IMR-90 (cell line): ENCODE measurements around the gene MFRP. TPM values are rescaled to one million over a fixed set of nuclear protein-coding genes. Genes with fewer than 3 reads are reported as not detected.

Experiments used
- ATAC-seq: fragments of 200-7000 bp; cut with Tn5 transposase; 2 replicates; pipeline ENCODE4 v1.9.1; 2020; ENCODE audit warnings: low read depth, mild to moderate bottlenecking, moderate library complexity
- BruUV-seq: library from RNA; stranded (reverse); fragments of 400-500 nt; replicated peaks from 2 replicates; lab custom pipeline; 2021; lab: Mats Ljungman, UMichigan
- CTCF ChIA-PET: fragments of 300-600 bp; formaldehyde crosslinking; extraction: SDS; loops from one replicate; lab custom pipeline; 2021; ENCODE audit warnings: antibody characterized with exemption; lab: Yijun Ruan, JAX
- POLR2A ChIA-PET: fragments of 300-600 bp; sonication (Branson Sonifier 250); formaldehyde crosslinking; loops from one replicate; lab custom pipeline; 2022; ENCODE audit warnings: antibody characterized with exemption; ENCODE audit not compliant: unreplicated experiment; lab: Charles Lee
- DNase-seq: peaks from one replicate; pipeline ENCODE4 v3.0.0; 2013
- H2AFZ ChIP-seq: replicated peaks from 2 replicates; pipeline ENCODE3; 2013; ENCODE audit warnings: low read length, mild to moderate bottlenecking; ENCODE audit not compliant: poor library complexity
- H2AK5ac ChIP-seq: 2 replicates; pipeline ENCODE4 v1.6.1; 2013; ENCODE audit warnings: low read depth, low read length, inconsistent platforms
- H2AK9ac ChIP-seq: replicated peaks from 2 replicates; pipeline ENCODE3; 2013; ENCODE audit warnings: mild to moderate bottlenecking, low read depth, low read length, moderate library complexity; ENCODE audit not compliant: poor library complexity
- H2BK120ac ChIP-seq: 2 replicates; pipeline ENCODE4 v1.6.1; 2013; ENCODE audit warnings: low read depth, low read length, inconsistent platforms
- H2BK15ac ChIP-seq: 3 replicates; pipeline ENCODE4 v1.6.1; 2013; ENCODE audit warnings: low read depth, low read length, inconsistent platforms
- H2BK20ac ChIP-seq: 2 replicates; pipeline ENCODE4 v1.6.1; 2013; ENCODE audit warnings: low read depth, mild to moderate bottlenecking, inconsistent platforms, low read length, moderate library complexity
- H2BK5ac ChIP-seq: 2 replicates; pipeline ENCODE4 v1.6.1; 2013; ENCODE audit warnings: mild to moderate bottlenecking, low read depth, low read length, inconsistent platforms; ENCODE audit not compliant: poor library complexity, severe bottlenecking
- H3K14ac ChIP-seq: replicated peaks from 2 replicates; pipeline ENCODE4 v1.6.1; 2013; ENCODE audit warnings: low read depth, low read length, inconsistent platforms
- H3K18ac ChIP-seq: 2 replicates; pipeline ENCODE4 v1.6.1; 2013; ENCODE audit warnings: low read depth, low read length, control low read depth
- H3K23ac ChIP-seq: 2 replicates; pipeline ENCODE4 v1.6.1; 2013; ENCODE audit warnings: low read depth, low read length, inconsistent platforms
- H3K27ac ChIP-seq: 2 replicates; pipeline ENCODE4 v1.5.1; 2013; ENCODE audit warnings: mild to moderate bottlenecking, control low read depth, low read length; ENCODE audit not compliant: insufficient read depth
- H3K27me3 ChIP-seq: 2 replicates; pipeline ENCODE4 v1.6.1; 2013; ENCODE audit warnings: low read length; ENCODE audit not compliant: control insufficient read depth, insufficient read depth
- H3K36me3 ChIP-seq: 2 replicates; pipeline ENCODE4 v1.6.1; 2013; ENCODE audit warnings: low read length, mixed read lengths; ENCODE audit not compliant: control insufficient read depth, insufficient read depth
- H3K4ac ChIP-seq: 2 replicates; pipeline ENCODE4 v1.6.1; 2013; ENCODE audit warnings: low read depth, low read length, inconsistent platforms
- H3K4me1 ChIP-seq: 2 replicates; pipeline ENCODE4 v1.6.1; 2013; ENCODE audit warnings: low read length, mixed read lengths; ENCODE audit not compliant: control insufficient read depth, insufficient read depth
- H3K4me2 ChIP-seq: 2 replicates; pipeline ENCODE4 v1.6.1; 2013; ENCODE audit warnings: low read depth, mild to moderate bottlenecking, control low read depth, low read length, moderate library complexity
- H3K4me3 ChIP-seq: 2 replicates; pipeline ENCODE4 v1.5.1; 2013; ENCODE audit warnings: low read depth, mild to moderate bottlenecking, control low read depth, low read length, moderate library complexity; ENCODE audit not compliant: insufficient read depth
- H3K56ac ChIP-seq: 2 replicates; pipeline ENCODE4 v1.6.1; 2013; ENCODE audit warnings: low read length, inconsistent platforms; ENCODE audit not compliant: insufficient read depth; ENCODE audit errors: extremely low read depth
- H3K79me1 ChIP-seq, 2 experiments: 2 replicates each; pipeline ENCODE4 v1.6.1; 2013; ENCODE audit warnings: low read length in 2 of 2, inconsistent platforms in 1 of 2, low read depth in 1 of 2
- H3K9ac ChIP-seq: 2 replicates; pipeline ENCODE4 v1.6.1; 2013; ENCODE audit warnings: low read depth, low read length, control low read depth
- H3K9me1 ChIP-seq: 2 replicates; pipeline ENCODE4 v1.6.1; 2013; ENCODE audit warnings: low read length, inconsistent platforms; ENCODE audit not compliant: insufficient read depth
- H3K9me3 ChIP-seq: 2 replicates; pipeline ENCODE4 v1.6.1; 2013; ENCODE audit warnings: low read length; ENCODE audit not compliant: control insufficient read depth, insufficient read depth
- H4K20me1 ChIP-seq: 2 replicates; pipeline ENCODE4 v1.6.1; 2013; ENCODE audit warnings: low read length, inconsistent platforms; ENCODE audit not compliant: insufficient read depth
- H4K5ac ChIP-seq: 2 replicates; pipeline ENCODE4 v1.6.1; 2013; ENCODE audit warnings: mild to moderate bottlenecking, low read depth, low read length, control low read depth
- H4K8ac ChIP-seq, 2 experiments: 2 replicates each; pipeline ENCODE4 v1.6.1; 2013; ENCODE audit warnings: low read depth in 2 of 2, low read length in 2 of 2, control low read depth in 1 of 2, inconsistent platforms in 1 of 2
- H4K91ac ChIP-seq: 2 replicates; pipeline ENCODE4 v1.6.1; 2013; ENCODE audit warnings: low read depth, low read length, inconsistent platforms; ENCODE audit not compliant: insufficient read depth
- BHLHE40 ChIP-seq: fragments of 150-350 bp; IDR thresholded peaks from 2 replicates; pipeline ENCODE4 v1.6.1; 2016; ENCODE audit warnings: mild to moderate bottlenecking, low read depth, low read length
- CEBPB ChIP-seq: IDR thresholded peaks from 2 replicates; pipeline ENCODE4 v1.6.1; 2012; ENCODE audit warnings: low read depth, low read length, improper control_type of control experiment
- CHD1 ChIP-seq: IDR thresholded peaks from 2 replicates; pipeline ENCODE4 v1.6.1; 2012; ENCODE audit warnings: low read depth, low read length, improper control_type of control experiment
- FOS ChIP-seq: fragments of 150-350 bp; IDR thresholded peaks from 2 replicates; pipeline ENCODE4 v1.6.1; 2016; ENCODE audit warnings: low read depth, low read length
- MAZ ChIP-seq: IDR thresholded peaks from 2 replicates; pipeline ENCODE4 v1.6.1; 2012; ENCODE audit warnings: low read depth, mild to moderate bottlenecking, low read length, improper control_type of control experiment, moderate library complexity, borderline replicate concordance
- MXI1 ChIP-seq: IDR thresholded peaks from 2 replicates; pipeline ENCODE4 v1.6.1; 2012; ENCODE audit warnings: low read depth, mild to moderate bottlenecking, low read length, moderate library complexity, borderline replicate concordance
- NFE2L2 ChIP-seq: fragments of 150-350 bp; IDR thresholded peaks from 2 replicates; pipeline ENCODE4 v1.6.1; 2016; ENCODE audit warnings: low read depth, mild to moderate bottlenecking, low read length
- POLR2A ChIP-seq: IDR thresholded peaks from 2 replicates; pipeline ENCODE4 v1.6.1; 2012; ENCODE audit warnings: mild to moderate bottlenecking, low read depth, low read length
- RAD21 ChIP-seq: IDR thresholded peaks from 2 replicates; pipeline ENCODE4 v1.6.1; 2012; ENCODE audit warnings: low read length, improper control_type of control experiment
- RCOR1 ChIP-seq: IDR thresholded peaks from 2 replicates; pipeline ENCODE4 v1.6.1; 2012; ENCODE audit warnings: mild to moderate bottlenecking, low read length, improper control_type of control experiment; ENCODE audit not compliant: insufficient replicate concordance
- RFX5 ChIP-seq: IDR thresholded peaks from 2 replicates; pipeline ENCODE4 v1.8.0; 2012; ENCODE audit warnings: low read depth, mild to moderate bottlenecking, low read length, moderate library complexity
- SMC3 ChIP-seq: fragments of 150-350 bp; IDR thresholded peaks from 2 replicates; pipeline ENCODE4 v1.6.1; 2016; ENCODE audit warnings: low read depth, mild to moderate bottlenecking, antibody characterized with exemption, low read length, moderate library complexity
- WGBS, 2 experiments: methylation state at CpG; one replicate each; pipeline versions ENCODE4 v1.1.5 to v1.1.7; 2013; ENCODE audit warnings: missing lambda C conversion rate in 2 of 2; ENCODE audit not compliant: insufficient read length in 1 of 2; ENCODE audit errors: extremely low coverage in 2 of 2; 5-methylcytosine and 5-hydroxymethylcytosine counted together
- dilution Hi-C: fragments of 300-500 bp; cut with HindIII; formaldehyde crosslinking; loops from one replicate; pipeline ENCODE4 v1.14.3; 2018; ENCODE audit warnings: low sequenced_read_pairs; ENCODE audit not compliant: unreplicated experiment
- in situ Hi-C: fragments of 300-500 bp; cut with MboI; formaldehyde crosslinking; loops from 3 replicates; pipeline ENCODE4 v1.14.3; 2019; ENCODE audit warnings: low sequenced_read_pairs, inconsistent platforms, mixed read lengths
- intact Hi-C: fragments of 100-400 bp; cut with micrococcal nuclease; formaldehyde crosslinking; loops from 2 replicates; pipeline ENCODE4 v1.10.0; 2022
- polyA plus RNA-seq, 3 experiments: library from polyadenylated mRNA; depleted of rRNA; stranded (reverse); fragments of >200 nt; gene quantifications; 2 replicates each; pipeline ENCODE4 v1.2.3, GENCODE V29; 2012; ENCODE audit warnings: low replicate concordance in 1 of 3
- total RNA-seq: library from RNA; depleted of rRNA; stranded (reverse); fragments of >200 nt; gene quantifications from 2 replicates; pipeline ENCODE4 v1.2.3, GENCODE V29; 2012
- TF ChIP-seq, protein P1 (sequence below): fragments of 150-350 bp; IDR thresholded peaks from 2 replicates; pipeline ENCODE4 v1.6.1; 2016; ENCODE audit warnings: low read depth, mild to moderate bottlenecking, low read length, moderate library complexity, borderline replicate concordance
- TF ChIP-seq, protein P2 (sequence below): fragments of 150-350 bp; IDR thresholded peaks from 2 replicates; pipeline ENCODE4 v1.6.1; 2017; ENCODE audit warnings: mild to moderate bottlenecking, antibody characterized with exemption, low read length, low read depth
- TF ChIP-seq, protein P3 (sequence below): conservative IDR thresholded peaks from 2 replicates; pipeline ENCODE4 v1.5.1; 2012; ENCODE audit warnings: mild to moderate bottlenecking, low read depth, low read length, improper control_type of control experiment

The MFRP gene
- total and polyA plus RNA-seq, 2 of the 4 experiments (the other 2 are of a cell fraction), result not detected

DNA sequence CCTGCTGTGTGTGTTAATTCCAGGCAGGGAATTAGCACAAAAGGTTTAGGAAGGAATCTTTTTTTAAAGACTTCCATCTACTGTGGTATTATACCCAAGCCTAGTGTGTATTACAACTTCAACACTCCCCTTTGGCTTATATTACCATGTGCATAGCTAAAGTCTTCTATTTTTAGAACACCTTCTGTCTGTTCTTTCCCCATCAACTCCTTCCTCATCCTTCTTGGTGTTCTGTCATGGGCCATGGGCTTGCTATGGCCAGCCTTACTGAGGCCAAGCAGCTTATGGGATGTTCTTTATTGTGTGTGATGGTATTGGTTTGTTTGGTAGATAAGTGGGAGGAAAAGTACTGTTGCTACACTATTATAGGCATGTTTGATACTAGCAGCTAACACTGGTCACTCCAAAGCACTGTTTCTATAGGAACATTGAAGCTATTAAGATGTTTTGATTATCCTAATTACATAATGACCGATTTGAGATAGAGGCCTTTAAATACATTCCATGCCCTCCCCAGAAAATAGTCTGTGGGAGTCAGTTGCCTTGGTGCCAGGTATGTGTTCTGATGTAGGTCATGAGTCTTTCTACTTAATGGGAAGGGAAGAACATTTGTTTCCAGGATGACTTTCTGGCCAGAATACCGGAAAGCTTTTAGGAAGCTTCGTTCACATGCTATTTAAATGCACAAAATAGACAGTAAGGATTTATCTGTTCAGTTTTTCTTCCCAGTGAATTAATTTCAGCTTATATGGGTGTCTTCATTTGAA is 46.1 kb downstream of the MFRP start:
- in situ Hi-C loops (no loop called here), dilution Hi-C loops (no loop called here), intact Hi-C loops (no loop called here)
- Histone ChIP-seq H3K27ac (no peak overlapping the region), H2BK5ac (no peak overlapping the region), H3K4me3 (no peak overlapping the region), H2AFZ (no peak overlapping the region), H2BK15ac (no peak overlapping the region), H3K9me1 (peaks cover 5% of the 10 kb centered on the region; the same call in 1 of the 2 replicates), H3K27me3 (no peaks in the 10 kb centered on the region), H4K8ac (no peak overlapping the region), H2BK120ac (no peak overlapping the region), H3K36me3 (peaks cover 34% of the 10 kb centered on the region), H4K20me1 (no peaks in the 10 kb centered on the region), H3K79me1 (peaks cover 10 to 53% of the 10 kb centered on the region in 2 experiments), H2AK5ac (no peak overlapping the region), H2BK20ac (no peak overlapping the region), H3K4me1 (no peaks in the 10 kb centered on the region), H3K9me3 (no peaks in the 10 kb centered on the region), H3K23ac (no peak overlapping the region), H3K18ac (no peak overlapping the region), H4K91ac (no peak overlapping the region), H3K4ac (no peak overlapping the region), H4K5ac (no peak overlapping the region), H3K56ac (no peak overlapping the region), H3K14ac (no peak overlapping the region), H2AK9ac (no peak overlapping the region), H3K9ac (no peak overlapping the region), H3K4me2 (no peak overlapping the region)
- DNase-seq (no peak), ATAC-seq (no peak)
- ChIA-PET POLR2A (no interaction called here), CTCF (interaction anchor here (1.1 kb wide), 1 partner anchor 16 kb away, joined by 3 read pairs; no protein-coding TSS in a partner anchor)
- BruUV-seq, result no TSS peak
- 86% methylated on average over 2 of the region's 3 CpGs; no CpG with 5 or more reads in 1 of the 2 experiments for WGBS, 2 experiments
- TF ChIP-seq CEBPB (no peak), RCOR1 (no peak), NFE2L2 (no peak), MAZ (no peak), FOS (no peak), MXI1 (no peak), SMC3 (no peak), POLR2A (no peak), BHLHE40 (no peak), CHD1 (no peak), RAD21 (no peak), RFX5 (no peak)
- TF ChIP-seq, protein P1, sequence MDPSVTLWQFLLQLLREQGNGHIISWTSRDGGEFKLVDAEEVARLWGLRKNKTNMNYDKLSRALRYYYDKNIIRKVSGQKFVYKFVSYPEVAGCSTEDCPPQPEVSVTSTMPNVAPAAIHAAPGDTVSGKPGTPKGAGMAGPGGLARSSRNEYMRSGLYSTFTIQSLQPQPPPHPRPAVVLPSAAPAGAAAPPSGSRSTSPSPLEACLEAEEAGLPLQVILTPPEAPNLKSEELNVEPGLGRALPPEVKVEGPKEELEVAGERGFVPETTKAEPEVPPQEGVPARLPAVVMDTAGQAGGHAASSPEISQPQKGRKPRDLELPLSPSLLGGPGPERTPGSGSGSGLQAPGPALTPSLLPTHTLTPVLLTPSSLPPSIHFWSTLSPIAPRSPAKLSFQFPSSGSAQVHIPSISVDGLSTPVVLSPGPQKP, result no peak
- TF ChIP-seq, protein P2, sequence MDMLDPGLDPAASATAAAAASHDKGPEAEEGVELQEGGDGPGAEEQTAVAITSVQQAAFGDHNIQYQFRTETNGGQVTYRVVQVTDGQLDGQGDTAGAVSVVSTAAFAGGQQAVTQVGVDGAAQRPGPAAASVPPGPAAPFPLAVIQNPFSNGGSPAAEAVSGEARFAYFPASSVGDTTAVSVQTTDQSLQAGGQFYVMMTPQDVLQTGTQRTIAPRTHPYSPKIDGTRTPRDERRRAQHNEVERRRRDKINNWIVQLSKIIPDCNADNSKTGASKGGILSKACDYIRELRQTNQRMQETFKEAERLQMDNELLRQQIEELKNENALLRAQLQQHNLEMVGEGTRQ, result no peak
- TF ChIP-seq, protein P3, sequence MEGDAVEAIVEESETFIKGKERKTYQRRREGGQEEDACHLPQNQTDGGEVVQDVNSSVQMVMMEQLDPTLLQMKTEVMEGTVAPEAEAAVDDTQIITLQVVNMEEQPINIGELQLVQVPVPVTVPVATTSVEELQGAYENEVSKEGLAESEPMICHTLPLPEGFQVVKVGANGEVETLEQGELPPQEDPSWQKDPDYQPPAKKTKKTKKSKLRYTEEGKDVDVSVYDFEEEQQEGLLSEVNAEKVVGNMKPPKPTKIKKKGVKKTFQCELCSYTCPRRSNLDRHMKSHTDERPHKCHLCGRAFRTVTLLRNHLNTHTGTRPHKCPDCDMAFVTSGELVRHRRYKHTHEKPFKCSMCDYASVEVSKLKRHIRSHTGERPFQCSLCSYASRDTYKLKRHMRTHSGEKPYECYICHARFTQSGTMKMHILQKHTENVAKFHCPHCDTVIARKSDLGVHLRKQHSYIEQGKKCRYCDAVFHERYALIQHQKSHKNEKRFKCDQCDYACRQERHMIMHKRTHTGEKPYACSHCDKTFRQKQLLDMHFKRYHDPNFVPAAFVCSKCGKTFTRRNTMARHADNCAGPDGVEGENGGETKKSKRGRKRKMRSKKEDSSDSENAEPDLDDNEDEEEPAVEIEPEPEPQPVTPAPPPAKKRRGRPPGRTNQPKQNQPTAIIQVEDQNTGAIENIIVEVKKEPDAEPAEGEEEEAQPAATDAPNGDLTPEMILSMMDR, result no peak
